ENCODE measurements around the gene LST1. TPM values are rescaled to one million over a fixed set of nuclear protein-coding genes. Genes with fewer than 3 reads are reported as not detected.

The LST1 gene
- total RNA-seq, 1 experiment from 2014 or later: 0.69 TPM

DNA sequence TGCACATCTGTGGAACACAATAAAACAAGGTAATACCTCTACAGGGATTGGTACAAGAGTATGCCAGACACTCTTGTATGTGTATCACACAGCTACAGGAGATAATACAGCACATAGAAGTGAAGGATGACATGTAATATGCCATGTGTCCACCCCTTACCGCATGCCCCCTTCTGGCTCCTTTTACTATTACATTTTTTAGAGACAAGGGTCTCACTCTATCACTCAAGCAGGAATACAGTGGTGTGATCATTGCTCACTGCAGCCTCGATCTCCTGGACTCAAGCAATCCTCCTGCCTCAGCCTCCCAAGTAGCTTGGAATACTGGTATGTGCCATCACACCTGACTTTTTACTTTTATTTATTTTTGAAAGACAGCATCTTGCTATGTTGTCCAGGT lies 10.9 kb downstream of the LST1 start:
- ChIA-PET CTCF (interaction anchor here (0.7 to 5.2 kb wide), 8 partner anchors 9 to 199 kb away, joined by 3 to 78 read pairs (median 6); partner anchors contain the start of genes ATP6V1G2, LST1, LTB and NFKBIL1), POLR2A (interaction anchor here (1.5 to 2.2 kb wide), 2 partner anchors 50 to 55 kb away, joined by 5 to 7 read pairs; partner anchors contain the start of genes ATP6V1G2, DDX39B and NFKBIL1), RAD21 (ENCODE audit: low non-redundant PET in 1 of 2, low total read pairs in 2 of 2, uncharacterized antibody in 2 of 2, unreplicated experiment in 2 of 2) (interaction anchor here in 1 of 2 experiments (2.7 kb wide), 1 partner anchor 50 kb away, joined by 11 read pairs; the partner anchor contains the start of genes ATP6V1G2 and NFKBIL1)
- Histone ChIP-seq H3K27ac (ENCODE audit: low read depth, low read length) (no peak overlapping the region), H3K4me2 (ENCODE audit: low read length) (no peak overlapping the region), H3K4me3 (replicated peaks in 1 of 2; ENCODE audit: low read depth in 1 of 2, low read length in 2 of 2) (no peak overlapping the region), H3K27me3 (ENCODE audit: insufficient read depth, low read length) (no peaks in the 10 kb centered on the region), H3K79me2 (ENCODE audit: insufficient read depth, low read length) (no peaks in the 10 kb centered on the region), H4K20me1 (ENCODE audit: insufficient read depth) (no peaks in the 10 kb centered on the region), H3K36me3 (ENCODE audit: control insufficient read depth in 1 of 2, insufficient read depth in 2 of 2, low read length in 2 of 2) (no peaks in the 10 kb centered on the region), H3K9me2 (ENCODE audit: insufficient read depth) (no peaks in the 10 kb centered on the region), H2AFZ (ENCODE audit: low read depth, low read length, poor library complexity, severe bottlenecking) (peak overlapping the region; percentile 24), H3K4me1 (ENCODE audit: control insufficient read depth in 1 of 2, insufficient read depth in 2 of 2, low read length in 2 of 2) (peaks cover 0 to 3% of the 10 kb centered on the region in 2 experiments; a peak in 1 of 4 replicates), H3K9ac (ENCODE audit: low read length) (no peak overlapping the region), H3K9me3 (ENCODE audit: control insufficient read depth in 1 of 2, insufficient read depth in 1 of 2, low read depth in 1 of 2, low read length in 2 of 2) (no peaks in the 10 kb centered on the region)
- peak; percentile 72 for ATAC-seq
- peak; percentile 38 for DNase-seq (ENCODE audit: low read depth, low spot score)
- intact Hi-C loops (cut with micrococcal nuclease): loop anchor here (5.0 kb wide), 1 partner anchor 395 kb away; no protein-coding TSS in a partner anchor
- BruUV-seq (replicated peaks): no TSS peak
- TF ChIP-seq EZH2 (IDR thresholded peaks at IDR 0.05) (no peak), SP1 (IDR thresholded peaks at IDR 0.05; ENCODE audit: low read depth) (no peak), CTCF (IDR thresholded peaks at IDR 0.05 in 2 of 3, conservative IDR thresholded peaks at IDR 0.05 in 1 of 3; ENCODE audit: borderline replicate concordance in 1 of 3, insufficient read depth in 1 of 3, low read depth in 2 of 3, low read length in 2 of 3) (peak; percentile 49 to 58 (median 57); a peak in 4 of 6 replicates), TCF7L2 (IDR thresholded peaks at IDR 0.05; ENCODE audit: borderline replicate concordance, extremely low read depth, insufficient read depth, insufficient read length) (no peak), REST (IDR thresholded peaks at IDR 0.05; ENCODE audit: low read depth) (no peak), ZBTB33 (IDR thresholded peaks at IDR 0.05; ENCODE audit: extremely low read depth, insufficient replicate concordance, low read length) (no peak), FOSL1 (IDR thresholded peaks at IDR 0.05; ENCODE audit: low read depth) (no peak), EGR1 (IDR thresholded peaks at IDR 0.05; ENCODE audit: low read depth) (no peak), CBX3 (IDR thresholded peaks at IDR 0.05; ENCODE audit: low read depth) (no peak), ZNF274 (IDR thresholded peaks at IDR 0.05; ENCODE audit: low read depth, low read length) (no peak), CEBPB (IDR thresholded peaks at IDR 0.05; ENCODE audit: low read depth) (no peak), EZH2phosphoT487 (IDR thresholded peaks at IDR 0.05; ENCODE audit: borderline replicate concordance) (no peak), ELF1 (IDR thresholded peaks at IDR 0.05; ENCODE audit: borderline replicate concordance, low read depth) (no peak), SIN3A (IDR thresholded peaks at IDR 0.05; ENCODE audit: low read depth) (no peak), JUND (IDR thresholded peaks at IDR 0.05) (no peak), RAD21 (IDR thresholded peaks at IDR 0.05; ENCODE audit: low read depth) (peak; percentile 53), ZFX (IDR thresholded peaks at IDR 0.05) (no peak), MAX (IDR thresholded peaks at IDR 0.05) (peak; percentile 54), POLR2AphosphoS5 (IDR thresholded peaks at IDR 0.05; ENCODE audit: low read depth, low read length) (no peak), POLR2A (IDR thresholded peaks at IDR 0.05; ENCODE audit: borderline replicate concordance, extremely low read depth, insufficient read depth, insufficient read length) (no peak), YY1 (IDR thresholded peaks at IDR 0.05; ENCODE audit: extremely low read depth, insufficient replicate concordance, low read depth, low read length) (no peak)

Measured in HCT116 (cell line).